IPS-18a (cell line): Measurements from ENCODE around the gene SERGEF.

Experiments used
- H3K27ac ChIP-seq: one replicate; pipeline ENCODE4 v1.5.1; 2013; ENCODE audit warnings: low read length
- H3K27me3 ChIP-seq: one replicate; pipeline ENCODE4 v1.6.1; 2013; ENCODE audit warnings: mild to moderate bottlenecking, low read length; ENCODE audit not compliant: control insufficient read depth, insufficient read depth
- H3K36me3 ChIP-seq: one replicate; pipeline ENCODE4 v1.6.1; 2013; ENCODE audit warnings: low read depth, low read length; ENCODE audit not compliant: control insufficient read depth
- H3K4me1 ChIP-seq: one replicate; pipeline ENCODE4 v1.6.1; 2013; ENCODE audit warnings: low read depth, low read length; ENCODE audit not compliant: control insufficient read depth
- H3K4me3 ChIP-seq: one replicate; pipeline ENCODE4 v1.5.1; 2013; ENCODE audit warnings: low read length
- H3K9ac ChIP-seq: one replicate; pipeline ENCODE4 v1.6.1; 2013; ENCODE audit warnings: mild to moderate bottlenecking, low read length, moderate library complexity
- H3K9me3 ChIP-seq: one replicate; pipeline ENCODE4 v1.6.1; 2013; ENCODE audit warnings: low read depth, low read length; ENCODE audit not compliant: control insufficient read depth

The SERGEF gene

GRCh38 chr11:17748761-17749721, 263.8 kb downstream of the SERGEF start:
- H3K4me3 ChIP-seq: no peak overlapping the region
- no peaks in the 10 kb centered on the region for H3K4me1 ChIP-seq

GRCh38 chr11:17748044-17748443, 264.8 kb downstream of the SERGEF start:
- H3K27me3 ChIP-seq: no peaks in the 10 kb centered on the region

More at GRCh38 chr11:17748761-17749721, 263.8 kb downstream of the SERGEF start:
- Histone ChIP-seq H3K9me3 (no peaks in the 10 kb centered on the region), H3K27ac (no peak overlapping the region), H3K9ac (no peak overlapping the region), H3K36me3 (no peaks in the 10 kb centered on the region), H3K27me3 (no peaks in the 10 kb centered on the region)

GRCh38 chr11:17747131-17747955, 265.5 kb downstream of the SERGEF start:
- Histone ChIP-seq H3K36me3 (no peaks in the 10 kb centered on the region), H3K4me1 (no peaks in the 10 kb centered on the region), H3K4me3 (no peak overlapping the region), H3K27ac (no peak overlapping the region), H3K27me3 (no peaks in the 10 kb centered on the region), H3K9ac (no peak overlapping the region), H3K9me3 (no peaks in the 10 kb centered on the region)

More at GRCh38 chr11:17748044-17748443, 264.8 kb downstream of the SERGEF start:
- Histone ChIP-seq H3K36me3 (no peaks in the 10 kb centered on the region), H3K9me3 (no peaks in the 10 kb centered on the region), H3K9ac (no peak overlapping the region), H3K4me3 (no peak overlapping the region), H3K4me1 (no peaks in the 10 kb centered on the region), H3K27ac (no peak overlapping the region)

- Histone ChIP-seq H3K4me1 (no peaks in the 10 kb centered on the region), H3K36me3 (no peaks in the 10 kb centered on the region), H3K9ac (no peak overlapping the region), H3K27ac (no peak overlapping the region), H3K9me3 (no peaks in the 10 kb centered on the region), H3K27me3 (no peaks in the 10 kb centered on the region), H3K4me3 (no peak overlapping the region)
Measured at GRCh38 chr11:17746096-17746495, 266.8 kb downstream of the SERGEF start.

GRCh38 chr11:17745023-17745772, 267.6 kb downstream of the SERGEF start:
- H3K27ac ChIP-seq: no peak overlapping the region
- H3K4me1 ChIP-seq: no peaks in the 10 kb centered on the region
- no peaks in the 10 kb centered on the region for H3K9me3 ChIP-seq
- H3K9ac ChIP-seq: no peak overlapping the region
- no peak overlapping the region for H3K4me3 ChIP-seq
- no peaks in the 10 kb centered on the region for H3K27me3 ChIP-seq
- H3K36me3 ChIP-seq: no peaks in the 10 kb centered on the region

- Histone ChIP-seq H3K9ac (no peak overlapping the region), H3K4me3 (no peak overlapping the region), H3K27ac (no peak overlapping the region), H3K4me1 (no peaks in the 10 kb centered on the region), H3K27me3 (peaks cover 4% of the 10 kb centered on the region), H3K36me3 (no peaks in the 10 kb centered on the region), H3K9me3 (no peaks in the 10 kb centered on the region)
Measured at GRCh38 chr11:17744151-17744940, 268.5 kb downstream of the SERGEF start.

- peaks cover 5% of the 10 kb centered on the region for H3K4me1 ChIP-seq
- H3K27ac ChIP-seq: no peak overlapping the region
- no peaks in the 10 kb centered on the region for H3K36me3 ChIP-seq
- H3K9ac ChIP-seq: no peak overlapping the region
- no peaks in the 10 kb centered on the region for H3K9me3 ChIP-seq
- H3K27me3 ChIP-seq: peaks cover 9% of the 10 kb centered on the region
- no peak overlapping the region for H3K4me3 ChIP-seq
Measured at GRCh38 chr11:17743808-17744119, 269.1 kb downstream of the SERGEF start.

GRCh38 chr11:17743026-17743807, 269.6 kb downstream of the SERGEF start:
- H3K4me3 ChIP-seq: no peak overlapping the region
- no peak overlapping the region for H3K27ac ChIP-seq
- no peaks in the 10 kb centered on the region for H3K9me3 ChIP-seq
- H3K4me1 ChIP-seq: peaks cover 10% of the 10 kb centered on the region
- peaks cover 14% of the 10 kb centered on the region for H3K27me3 ChIP-seq
- H3K36me3 ChIP-seq: no peaks in the 10 kb centered on the region
- no peak overlapping the region for H3K9ac ChIP-seq

GRCh38 chr11:17742019-17742418, 270.8 kb downstream of the SERGEF start:
- peaks cover 26% of the 10 kb centered on the region for H3K27me3 ChIP-seq
- H3K27ac ChIP-seq: no peak overlapping the region
- H3K4me3 ChIP-seq: no peak overlapping the region
- peaks cover 21% of the 10 kb centered on the region for H3K4me1 ChIP-seq
- no peak overlapping the region for H3K9ac ChIP-seq
- H3K36me3 ChIP-seq: no peaks in the 10 kb centered on the region
- H3K9me3 ChIP-seq: no peaks in the 10 kb centered on the region

GRCh38 chr11:17741487-17741886, 271.4 kb downstream of the SERGEF start:
- Histone ChIP-seq H3K4me3 (no peak overlapping the region), H3K36me3 (no peaks in the 10 kb centered on the region), H3K9me3 (no peaks in the 10 kb centered on the region), H3K27ac (no peak overlapping the region), H3K27me3 (peaks cover 32% of the 10 kb centered on the region), H3K4me1 (peaks cover 21% of the 10 kb centered on the region), H3K9ac (no peak overlapping the region)
